ENCODE results near the gene CDH8. TPM values are rescaled to one million over a fixed set of nuclear protein-coding genes. Genes with fewer than 3 reads are reported as not detected.

Gene CDH8
- total RNA-seq, 1 donor from 2014 or later: 0.35 TPM

- H3K4me3 ChIP-seq (ENCODE audit: low read depth, low read length): no peak overlapping the region
- DNase-seq (ENCODE audit: low read depth): no peak
- TF ChIP-seq CTCF (conservative IDR thresholded peaks at IDR 0.05; ENCODE audit: low read depth, low read length): no peak
Measured at GRCh38 chr16:61858988-61859387, 177.2 kb downstream of the CDH8 start.

- H3K4me3 ChIP-seq (ENCODE audit: low read depth, low read length): no peak overlapping the region
- DNase-seq (ENCODE audit: low read depth): no peak
- no peak for TF ChIP-seq CTCF (conservative IDR thresholded peaks at IDR 0.05; ENCODE audit: low read depth, low read length)
Measured at GRCh38 chr16:61842666-61843065, 193.6 kb downstream of the CDH8 start.

- no peak overlapping the region for H3K4me3 ChIP-seq (ENCODE audit: low read depth, low read length)
- DNase-seq (ENCODE audit: low read depth): no peak
- TF ChIP-seq CTCF (conservative IDR thresholded peaks at IDR 0.05; ENCODE audit: low read depth, low read length): no peak
Measured at GRCh38 chr16:61836804-61837393, 199.3 kb downstream of the CDH8 start.

GRCh38 chr16:61834082-61834481, 202.2 kb downstream of the CDH8 start:
- no peak for DNase-seq (ENCODE audit: low read depth)
- H3K4me3 ChIP-seq (ENCODE audit: low read depth, low read length): no peak overlapping the region
- TF ChIP-seq CTCF (conservative IDR thresholded peaks at IDR 0.05; ENCODE audit: low read depth, low read length): no peak

- DNase-seq (ENCODE audit: low read depth): no peak
- no peak for TF ChIP-seq CTCF (conservative IDR thresholded peaks at IDR 0.05; ENCODE audit: low read depth, low read length)
- no peak overlapping the region for H3K4me3 ChIP-seq (ENCODE audit: low read depth, low read length)
Measured at GRCh38 chr16:61831351-61831917, 204.8 kb downstream of the CDH8 start.

GRCh38 chr16:61829631-61830030, 206.6 kb downstream of the CDH8 start:
- TF ChIP-seq CTCF (conservative IDR thresholded peaks at IDR 0.05; ENCODE audit: low read depth, low read length): no peak
- no peak overlapping the region for H3K4me3 ChIP-seq (ENCODE audit: low read depth, low read length)
- no peak for DNase-seq (ENCODE audit: low read depth)

GRCh38 chr16:61823326-61823725, 212.9 kb downstream of the CDH8 start:
- TF ChIP-seq CTCF (conservative IDR thresholded peaks at IDR 0.05; ENCODE audit: low read depth, low read length): no peak
- H3K4me3 ChIP-seq (ENCODE audit: low read depth, low read length): no peak overlapping the region
- no peak for DNase-seq (ENCODE audit: low read depth)

Measured in epithelial cell of proximal tubule (primary cell).